Endothelial cell of umbilical vein (primary cell): Measurements from ENCODE around the gene UGT3A2. TPM values are rescaled to one million over a fixed set of nuclear protein-coding genes. Genes with fewer than 3 reads are reported as not detected.

Experiments used
- BruUV-seq: library from RNA; stranded (reverse); fragments of 400-500 nt; replicated peaks from 2 replicates; lab custom pipeline; 2021; lab: Mats Ljungman, UMichigan
- CTCF ChIA-PET: fragments of 300-600, 350-600 bp; sonication (Branson Sonifier 250); formaldehyde crosslinking; loops from one replicate; lab custom pipeline; 2021; ENCODE audit warnings: antibody characterized with exemption, inconsistent platforms; lab: Charles Lee
- POLR2A ChIA-PET: fragments of 300-600, 350-600 bp; sonication (Branson Sonifier 250); formaldehyde crosslinking; loops from one replicate; lab custom pipeline; 2021; ENCODE audit warnings: antibody characterized with exemption, inconsistent platforms; lab: Charles Lee
- DNase-seq: peaks from one replicate; pipeline ENCODE4 v3.0.0-alpha.2; 2011; ENCODE audit warnings: low read depth, low spot score
- FAIRE-seq: peaks from 2 replicates; lab custom pipeline; 2011; peaks lifted over from hg19 to GRCh38; lab: Jason Lieb, UNC
- H2AFZ ChIP-seq: 2 replicates; pipeline ENCODE4 v1.6.0; 2012; ENCODE audit warnings: low read depth, low read length, control low read depth, inconsistent platforms
- H3K27ac ChIP-seq: 2 replicates; pipeline ENCODE4 v1.5.1; 2011; ENCODE audit warnings: low read depth, mild to moderate bottlenecking, control low read depth, low read length, moderate library complexity; ENCODE audit not compliant: insufficient read depth
- H3K27me3 ChIP-seq, 2 experiments: 2 replicates each; pipeline versions ENCODE4 v1.6.0 to v1.6.1; 2011; ENCODE audit warnings: low read length in 2 of 2, mixed read lengths in 1 of 2; ENCODE audit not compliant: control insufficient read depth in 2 of 2, insufficient read depth in 2 of 2
- H3K36me3 ChIP-seq, 2 experiments: 2 replicates in 1 of 2; 3 replicates in 1 of 2; pipeline ENCODE4 v1.5.1; 2011; ENCODE audit warnings: low read length in 2 of 2, mild to moderate bottlenecking in 1 of 2, moderate library complexity in 1 of 2; ENCODE audit not compliant: control insufficient read depth in 2 of 2, insufficient read depth in 2 of 2; ENCODE audit errors: extremely low read depth in 1 of 2
- H3K4me1 ChIP-seq: 3 replicates; pipeline ENCODE4 v1.5.1; 2011; ENCODE audit warnings: mild to moderate bottlenecking, low read length; ENCODE audit not compliant: control insufficient read depth, insufficient read depth; ENCODE audit errors: extremely low read depth
- H3K4me2 ChIP-seq: 2 replicates; pipeline ENCODE4 v1.6.1; 2011; ENCODE audit warnings: low read length, control low read depth, mixed read lengths; ENCODE audit not compliant: insufficient read depth
- H3K4me3 ChIP-seq, 3 experiments: fragments of 200-600 bp in 1 of 3; sonication (generic), shearing (Covaris generic) in 1 of 3; replicated peaks in 1 of 3; 2 replicates each; pipeline ENCODE4 v1.5.1; 2011 to 2016; ENCODE audit warnings: control low read depth in 3 of 3, low read length in 3 of 3, mild to moderate bottlenecking in 2 of 3, inconsistent platforms in 1 of 3, low read depth in 1 of 3, moderate library complexity in 1 of 3; ENCODE audit not compliant: insufficient read depth in 1 of 3
- H3K79me2 ChIP-seq: 2 replicates; pipeline ENCODE4 v1.6.0; 2012; ENCODE audit warnings: low read length, inconsistent platforms; ENCODE audit not compliant: control insufficient read depth, insufficient read depth
- H3K9ac ChIP-seq: replicated peaks from 2 replicates; pipeline ENCODE3; 2011; ENCODE audit warnings: low read length, control low read depth; ENCODE audit not compliant: insufficient read depth; ENCODE audit errors: extremely low read depth
- H3K9me1 ChIP-seq: replicated peaks from 3 replicates; pipeline ENCODE4 v1.6.0; 2011; ENCODE audit warnings: mild to moderate bottlenecking, low read length; ENCODE audit not compliant: control insufficient read depth, insufficient read depth; ENCODE audit errors: extremely low read depth
- H3K9me3 ChIP-seq: replicated peaks from 2 replicates; pipeline ENCODE4 v1.5.1; 2012; ENCODE audit warnings: low read length, inconsistent platforms; ENCODE audit not compliant: control insufficient read depth, insufficient read depth
- H4K20me1 ChIP-seq: replicated peaks from 2 replicates; pipeline ENCODE3; 2011; ENCODE audit warnings: mild to moderate bottlenecking, low read length; ENCODE audit not compliant: control insufficient read depth, insufficient read depth; ENCODE audit errors: extremely low read depth
- CTCF ChIP-seq, 2 donors: IDR thresholded peaks; 1 replicate in 1 of 2; 2 replicates in 1 of 2; pipeline ENCODE4 v1.5.1; 2011; ENCODE audit warnings: low read length in 2 of 2, mild to moderate bottlenecking in 2 of 2, moderate library complexity in 2 of 2, control low read depth in 1 of 2, inconsistent platforms in 1 of 2, low read depth in 1 of 2; ENCODE audit not compliant: insufficient read depth in 1 of 2; ENCODE audit errors: extremely low read depth in 1 of 2
- EZH2 ChIP-seq: IDR thresholded peaks from 2 replicates; pipeline ENCODE4 v1.6.1; 2012; ENCODE audit warnings: borderline replicate concordance, low read depth, mild to moderate bottlenecking, moderate library complexity, low read length, inconsistent platforms; ENCODE audit not compliant: severe bottlenecking
- FOS ChIP-seq: IDR thresholded peaks from 2 replicates; pipeline ENCODE4 v1.6.1; 2011; ENCODE audit warnings: mild to moderate bottlenecking, low read length, moderate library complexity, borderline replicate concordance; ENCODE audit not compliant: insufficient read depth
- GATA2 ChIP-seq: IDR thresholded peaks from 2 replicates; pipeline ENCODE4 v1.7.0; 2011; ENCODE audit warnings: low read depth, mild to moderate bottlenecking, moderate library complexity, mixed read lengths, low read length; ENCODE audit not compliant: insufficient read length, insufficient read depth
- JUN ChIP-seq: IDR thresholded peaks from 2 replicates; pipeline ENCODE4 v1.6.1; 2011; ENCODE audit warnings: borderline replicate concordance, low read depth; ENCODE audit not compliant: insufficient read length, insufficient read depth
- MAX ChIP-seq: IDR thresholded peaks from 2 replicates; pipeline ENCODE4 v1.6.1; 2011; ENCODE audit not compliant: insufficient read depth, insufficient read length
- MYC ChIP-seq: IDR thresholded peaks from one replicate; pipeline ENCODE4 v1.6.1; 2011; ENCODE audit warnings: mild to moderate bottlenecking, low read depth, low read length
- POLR2A ChIP-seq: IDR thresholded peaks from 2 replicates; pipeline ENCODE4 v1.6.1; 2012; ENCODE audit warnings: low read depth, mild to moderate bottlenecking, control low read depth, low read length
- POLR2AphosphoS5 ChIP-seq: IDR thresholded peaks from 2 replicates; pipeline ENCODE4 v1.6.1; 2012; ENCODE audit warnings: low read depth, mild to moderate bottlenecking, control low read depth, low read length, moderate library complexity; ENCODE audit not compliant: insufficient read depth
- dilution Hi-C: fragments of 300-500 bp; cut with MboI; formaldehyde crosslinking; loops from one replicate; pipeline ENCODE4 v1.15.0; 2019; ENCODE audit warnings: low sequenced_read_pairs; ENCODE audit not compliant: extremely low pct_ligation_motif_present
- intact Hi-C: fragments of 100-400 bp; cut with micrococcal nuclease; formaldehyde crosslinking; loops from one replicate; pipeline ENCODE4 v1.10.0; 2022
- polyA plus RNA-seq, 4 experiments: library from polyadenylated mRNA; depleted of rRNA in 3 of 4; stranded (reverse) in 3 of 4; unstranded in 1 of 4; fragments of >200 nt; gene quantifications; 2 replicates each; pipeline versions ENCODE4 v1.2.1 to v1.2.3, GENCODE V29; 2011 to 2012; ENCODE audit warnings: missing spikeins in 1 of 4
- total RNA-seq: library from RNA; stranded (reverse); gene quantifications from 2 replicates; pipeline ENCODE4 v1.2.3, GENCODE V29; 2021

UGT3A2 gene
- total and polyA plus RNA-seq, 2 donors (not counting 3 experiments of a cell fraction or from before 2014, with no cell fraction given) = not detected

GRCh38 chr5:35990520-35990919 lies 76.2 kb downstream of the UGT3A2 start:
- ChIA-PET CTCF (no interaction called here), POLR2A (no interaction called here)
- Histone ChIP-seq H3K9ac (no peak overlapping the region), H3K36me3 (no peaks in the 10 kb centered on the region), H3K27me3 (no peaks in the 10 kb centered on the region), H3K9me1 (no peaks in the 10 kb centered on the region), H4K20me1 (no peaks in the 10 kb centered on the region), H3K27ac (no peak overlapping the region), H3K4me3 (no peak overlapping the region), H3K9me3 (no peaks in the 10 kb centered on the region), H3K4me1 (no peaks in the 10 kb centered on the region), H2AFZ (no peak overlapping the region), H3K79me2 (no peaks in the 10 kb centered on the region), H3K4me2 (no peak overlapping the region)
- intact Hi-C loops = no loop called here
- no TSS peak for BruUV-seq
- DNase-seq (no peak), FAIRE-seq (no peak)
- dilution Hi-C loops = no loop called here
- no peak for TF ChIP-seq POLR2AphosphoS5

- no peak overlapping the region for H3K9ac ChIP-seq
- FAIRE-seq (no peak), DNase-seq (no peak)
- BruUV-seq = no TSS peak
- intact Hi-C loops (no loop called here), dilution Hi-C loops (no loop called here)
- no peaks in the 10 kb centered on the region for H3K9me1 ChIP-seq
- H3K27ac ChIP-seq = no peak overlapping the region
- H3K4me1 ChIP-seq = no peaks in the 10 kb centered on the region
- no peaks in the 10 kb centered on the region for H3K36me3 ChIP-seq
- ChIA-PET CTCF (no interaction called here), POLR2A (no interaction called here)
- H3K4me2 ChIP-seq = no peak overlapping the region
- no peaks in the 10 kb centered on the region for H3K9me3 ChIP-seq
- H4K20me1 ChIP-seq = no peaks in the 10 kb centered on the region
- H3K27me3 ChIP-seq = no peaks in the 10 kb centered on the region
- TF ChIP-seq FOS = no peak
- no peak for TF ChIP-seq POLR2AphosphoS5
- no peak for TF ChIP-seq JUN
- TF ChIP-seq CTCF (IDR thresholded peaks at IDR 0.05; ENCODE audit: extremely low read depth in 1 of 2, insufficient read depth in 1 of 2, low read depth in 1 of 2, low read length in 2 of 2) = no peak
- no peak for TF ChIP-seq POLR2A
- TF ChIP-seq MAX = no peak
- no peak for TF ChIP-seq MYC
- TF ChIP-seq GATA2 = no peak
- no peak for TF ChIP-seq EZH2
- no peaks in the 10 kb centered on the region for H3K79me2 ChIP-seq
- no peak overlapping the region for H3K4me3 ChIP-seq
- H2AFZ ChIP-seq = no peak overlapping the region
These were observed 78.2 kb downstream of the UGT3A2 start for GRCh38 chr5:35988529-35988928.
